ENCODE measurements around the gene MYLK3.

GRCh38 chr16:46701615-46702014 lies 46.5 kb downstream of the MYLK3 start:
- TF ChIP-seq CTCF (IDR thresholded peaks at IDR 0.05) (no peak), POLR2A (IDR thresholded peaks at IDR 0.05) (no peak)

Measured in sigmoid colon (tissue), 3 donors.